ENCODE measurements around the gene DSG1. TPM values are rescaled to one million over a fixed set of nuclear protein-coding genes. Genes with fewer than 3 reads are reported as not detected.

The DSG1 gene
- total and polyA plus RNA-seq, 2 of the 8 experiments (the other 6 are each of a cell fraction or from before 2014, with no cell fraction given) = 0.06 TPM; not detected in 1

- Histone ChIP-seq H3K4me1 (replicated peaks in 1 of 4; ENCODE audit: control insufficient read depth in 3 of 4, insufficient read depth in 4 of 4, low read length in 3 of 4) (no peaks in the 10 kb centered on the region), H2AK5ac (ENCODE audit: low read depth, low read length) (no peak overlapping the region), H3K4ac (replicated peaks; ENCODE audit: insufficient read length, low read depth, low read length) (no peak overlapping the region), H3K23me2 (ENCODE audit: low read depth, low read length) (no peaks in the 10 kb centered on the region), H4K91ac (replicated peaks; ENCODE audit: insufficient read length, low read length) (no peak overlapping the region), H3K9ac (replicated peaks in 1 of 4; ENCODE audit: extremely low read depth in 1 of 4, low read depth in 3 of 4, low read length in 3 of 4) (no peak overlapping the region), H2BK12ac (ENCODE audit: low read depth, low read length) (no peak overlapping the region), H3K23ac (ENCODE audit: insufficient read length) (no peak overlapping the region), H3K27ac (ENCODE audit: low read depth, low read length) (no peak overlapping the region), H3K4me2 (ENCODE audit: insufficient read depth in 1 of 2, low read depth in 2 of 2, low read length in 2 of 2) (no peak overlapping the region), H2BK15ac (ENCODE audit: low read length) (no peak overlapping the region), H4K5ac (ENCODE audit: insufficient read length, low read depth, low read length) (no peak overlapping the region), H2BK120ac (replicated peaks; ENCODE audit: low read depth, low read length) (no peak overlapping the region), H3K18ac (ENCODE audit: extremely low read depth, low read length) (no peak overlapping the region), H3K56ac (replicated peaks; ENCODE audit: insufficient read length, low read depth, low read length) (no peak overlapping the region), H3K79me1 (ENCODE audit: low read depth, low read length) (no peaks in the 10 kb centered on the region), H3K36me3 (ENCODE audit: control insufficient read depth in 2 of 4, insufficient read depth in 4 of 4, low read length in 3 of 4) (no peaks in the 10 kb centered on the region), H4K20me1 (replicated peaks in 1 of 2; ENCODE audit: control insufficient read depth in 1 of 2, insufficient read depth in 2 of 2, low read length in 2 of 2) (no peaks in the 10 kb centered on the region), H2BK20ac (ENCODE audit: low read length) (no peak overlapping the region), H2BK5ac (ENCODE audit: low read depth, low read length) (no peak overlapping the region), H3K79me2 (ENCODE audit: control insufficient read depth in 1 of 2, insufficient read depth in 2 of 2, low read length in 2 of 2) (no peaks in the 10 kb centered on the region), H3K9me3 (ENCODE audit: insufficient read depth in 2 of 2, low read depth in 1 of 2, low read length in 1 of 2) (no peaks in the 10 kb centered on the region), H4K8ac (ENCODE audit: extremely low read depth, insufficient read depth, low read length) (no peak overlapping the region), H3K4me3 (ENCODE audit: extremely low read depth in 1 of 4, insufficient read depth in 2 of 4, low read depth in 3 of 4, low read length in 4 of 4) (no peak overlapping the region), H3K14ac (ENCODE audit: insufficient read length) (no peak overlapping the region), H2AFZ (ENCODE audit: low read length) (no peak overlapping the region), H3K27me3 (replicated peaks in 1 of 4; ENCODE audit: control insufficient read depth in 3 of 4, extremely low read depth in 1 of 4, insufficient read depth in 3 of 4, low read length in 3 of 4) (no peaks in the 10 kb centered on the region)
- FAIRE-seq (no peak), DNase-seq (ENCODE audit: low read depth in 1 of 2, low spot score in 2 of 2) (no peak)
- ChIA-PET POLR2A (ENCODE audit: partially characterized antibody) (no interaction called here), CTCF (ENCODE audit: partially characterized antibody) (no interaction called here)
- WGBS, 2 experiments (ENCODE audit: extremely low coverage in 1 of 2, insufficient coverage in 1 of 2, insufficient read length in 1 of 2, insufficient replicate concordance in 2 of 2, low coverage in 1 of 2, low lambda C conversion rate in 2 of 2, missing lambda C conversion rate in 1 of 2) = 79% methylated on average over 2 of the region's 2 CpGs; no CpG with 5 or more reads in 1 of the 2 experiments
- no peak for TF ChIP-seq MAFK (IDR thresholded peaks at IDR 0.05; ENCODE audit: low read depth, low read length)
- TF ChIP-seq ASH2L (IDR thresholded peaks at IDR 0.05; ENCODE audit: low read length) = no peak
- no peak for TF ChIP-seq MAX (IDR thresholded peaks at IDR 0.05)
- no peak for TF ChIP-seq CTCF (IDR thresholded peaks at IDR 0.05; ENCODE audit: control extremely low read depth in 1 of 3, insufficient read depth in 1 of 3, low read depth in 1 of 3, low read length in 3 of 3)
- no peak for TF ChIP-seq SRF (IDR thresholded peaks at IDR 0.05; ENCODE audit: low read depth, low read length)
- no peak for TF ChIP-seq RNF2 (IDR thresholded peaks at IDR 0.05; ENCODE audit: borderline replicate concordance, low read depth, low read length, missing control alignments, poor library complexity, severe bottlenecking)
- TF ChIP-seq BACH1 (IDR thresholded peaks at IDR 0.05; ENCODE audit: low read length) = no peak
- TF ChIP-seq NRF1 (IDR thresholded peaks at IDR 0.05; ENCODE audit: low read depth, low read length) = no peak
- TF ChIP-seq SP4 (IDR thresholded peaks at IDR 0.05; ENCODE audit: low read length) = no peak
- no peak for TF ChIP-seq CHD1 (IDR thresholded peaks at IDR 0.05; ENCODE audit: low read depth, low read length)
- TF ChIP-seq TAF1 (IDR thresholded peaks at IDR 0.05; ENCODE audit: low read depth, low read length) = no peak
- no peak for TF ChIP-seq CTBP2 (IDR thresholded peaks at IDR 0.05; ENCODE audit: borderline replicate concordance, insufficient read depth, insufficient read length, low read length)
- TF ChIP-seq TBP (IDR thresholded peaks at IDR 0.05; ENCODE audit: low read depth, low read length) = no peak
Observed at GRCh38 chr18:31309115-31309514, 8.8 kb upstream of the DSG1 start.
